ENCODE data around the gene IWS1. TPM values are rescaled to one million over a fixed set of nuclear protein-coding genes. Genes with fewer than 3 reads are reported as not detected.
A peak's percentile ranks its signal among the peaks of the same experiment; 100 is the strongest.
"Not testable (repeated sequence)": the region's sequence is repeated elsewhere in the genome, so short reads cannot be mapped to it uniquely, and the experiment has no call there.

Gene IWS1
- total and polyA plus RNA-seq, 4 donors = 20.3 to 64.5 (median 32.6) TPM

- 89 to 99% methylated on average over 3 of the region's 3 CpGs for WGBS, 2 donors
- H3K4me1 ChIP-seq (ENCODE audit: control insufficient read depth in 5 of 5, insufficient read depth in 5 of 5, low read length in 5 of 5) = peaks cover 0 to 6% (median 0%) of the 10 kb centered on the region in 5 donors
- H3K9ac ChIP-seq (ENCODE audit: insufficient read depth in 1 of 2, low read length in 2 of 2) = no peak overlapping the region
- H3K4me3 ChIP-seq = no peak overlapping the region
- peaks cover 0 to 2% (median 0%) of the 10 kb centered on the region in 4 donors for H3K9me3 ChIP-seq (ENCODE audit: control insufficient read depth in 4 of 4, insufficient read depth in 3 of 4, low read length in 3 of 4)
- ATAC-seq (ENCODE audit: insufficient read depth, low FRiP score) (no peak), DNase-seq (no peak)
- TF ChIP-seq CTCF (IDR thresholded peaks at IDR 0.05; ENCODE audit: control extremely low read depth, extremely low read depth) = no peak
- no peaks in the 10 kb centered on the region for H3K36me3 ChIP-seq (ENCODE audit: control insufficient read depth in 4 of 4, insufficient read depth in 4 of 4, low read length in 4 of 4)
- H3K27ac ChIP-seq (ENCODE audit: low read depth in 1 of 2, low read length in 1 of 2) = no peak overlapping the region
- H3K27me3 ChIP-seq (ENCODE audit: control insufficient read depth in 3 of 3, insufficient read depth in 3 of 3, low read length in 2 of 3) = peaks cover 0 to 2% (median 0%) of the 10 kb centered on the region in 3 donors
Observed at GRCh38 chr2:127530245-127531140, 4.2 kb upstream of the IWS1 start.

- not testable (repeated sequence) for H3K9ac ChIP-seq (ENCODE audit: insufficient read depth in 1 of 2, low read length in 2 of 2); ATAC-seq (ENCODE audit: insufficient read depth, low FRiP score); H3K9me3 ChIP-seq (ENCODE audit: control insufficient read depth in 4 of 4, insufficient read depth in 3 of 4, low read length in 3 of 4); H3K27me3 ChIP-seq (ENCODE audit: control insufficient read depth in 3 of 3, insufficient read depth in 3 of 3, low read length in 2 of 3); DNase-seq; H3K4me3 ChIP-seq; H3K36me3 ChIP-seq (ENCODE audit: control insufficient read depth in 4 of 4, insufficient read depth in 4 of 4, low read length in 4 of 4); H3K27ac ChIP-seq (ENCODE audit: low read depth in 1 of 2, low read length in 1 of 2); H3K4me1 ChIP-seq (ENCODE audit: control insufficient read depth in 5 of 5, insufficient read depth in 5 of 5, low read length in 5 of 5)
- WGBS, 2 donors = 82 to 94% methylated on average over 2 of the region's 2 CpGs
Observed at GRCh38 chr2:127529416-127529815, 3.1 kb upstream of the IWS1 start.

- H3K9me3 ChIP-seq (ENCODE audit: control insufficient read depth in 4 of 4, insufficient read depth in 3 of 4, low read length in 3 of 4) = peaks cover 0 to 2% (median 0%) of the 10 kb centered on the region in 4 donors
- DNase-seq (no peak), ATAC-seq (ENCODE audit: insufficient read depth, low FRiP score) (no peak)
- 70 to 82% methylated on average over 4 of the region's 4 CpGs for WGBS, 2 donors
- H3K4me1 ChIP-seq (ENCODE audit: control insufficient read depth in 5 of 5, insufficient read depth in 5 of 5, low read length in 5 of 5) = peaks cover 0 to 6% (median 3%) of the 10 kb centered on the region in 5 donors
- no peaks in the 10 kb centered on the region for H3K27me3 ChIP-seq (ENCODE audit: control insufficient read depth in 3 of 3, insufficient read depth in 3 of 3, low read length in 2 of 3)
- peaks cover 0 to 4% (median under 1%) of the 10 kb centered on the region in 4 donors for H3K36me3 ChIP-seq (ENCODE audit: control insufficient read depth in 4 of 4, insufficient read depth in 4 of 4, low read length in 4 of 4)
- no peak for TF ChIP-seq CTCF (IDR thresholded peaks at IDR 0.05; ENCODE audit: control extremely low read depth, extremely low read depth)
- H3K27ac ChIP-seq (ENCODE audit: low read depth in 1 of 2, low read length in 1 of 2) = no peak overlapping the region
- H3K9ac ChIP-seq (ENCODE audit: insufficient read depth in 1 of 2, low read length in 2 of 2) = no peak overlapping the region
- no peak overlapping the region for H3K4me3 ChIP-seq
Observed at GRCh38 chr2:127528487-127528886, 2.2 kb upstream of the IWS1 start.

- peak; percentile 3 for ATAC-seq (ENCODE audit: insufficient read depth, low FRiP score)
- Histone ChIP-seq H3K27me3 (ENCODE audit: control insufficient read depth in 3 of 3, insufficient read depth in 3 of 3, low read length in 2 of 3) (no peaks in the 10 kb centered on the region), H3K4me3 (peak overlapping the region; percentile 27), H3K9ac (ENCODE audit: insufficient read depth in 1 of 2, low read length in 2 of 2) (peak overlapping the region; percentile 33 to 82), H3K36me3 (ENCODE audit: control insufficient read depth in 4 of 4, insufficient read depth in 4 of 4, low read length in 4 of 4) (peaks cover 3 to 13% (median 4%) of the 10 kb centered on the region in 4 donors), H3K27ac (ENCODE audit: low read depth in 1 of 2, low read length in 1 of 2) (peak overlapping the region; percentile 74 to 93), H3K9me3 (ENCODE audit: control insufficient read depth in 4 of 4, insufficient read depth in 3 of 4, low read length in 3 of 4) (peaks cover 0 to 2% (median 0%) of the 10 kb centered on the region in 4 donors), H3K4me1 (ENCODE audit: control insufficient read depth in 5 of 5, insufficient read depth in 5 of 5, low read length in 5 of 5) (peaks cover 0 to 6% (median 3%) of the 10 kb centered on the region in 5 donors)
- TF ChIP-seq CTCF (IDR thresholded peaks at IDR 0.05; ENCODE audit: control extremely low read depth, extremely low read depth) = no peak
- peak in 1 of 3 donors; percentile 42 for DNase-seq
- WGBS, 2 donors = 19 to 20% methylated on average over 13 of the region's 13 CpGs
Observed at GRCh38 chr2:127527001-127527804, 914 bp upstream of the IWS1 start.

Data from lung (tissue), 12 donors.